GM21515 (cell line): Measurements from ENCODE around the gene IGF2BP2.

ENCODE experiments used
- ATAC-seq: cut with Tn5 transposase; IDR thresholded peaks from one replicate; pipeline ENCODE4 v1.9.1; 2021; ENCODE audit not compliant: unreplicated experiment

IGF2BP2 gene

DNA sequence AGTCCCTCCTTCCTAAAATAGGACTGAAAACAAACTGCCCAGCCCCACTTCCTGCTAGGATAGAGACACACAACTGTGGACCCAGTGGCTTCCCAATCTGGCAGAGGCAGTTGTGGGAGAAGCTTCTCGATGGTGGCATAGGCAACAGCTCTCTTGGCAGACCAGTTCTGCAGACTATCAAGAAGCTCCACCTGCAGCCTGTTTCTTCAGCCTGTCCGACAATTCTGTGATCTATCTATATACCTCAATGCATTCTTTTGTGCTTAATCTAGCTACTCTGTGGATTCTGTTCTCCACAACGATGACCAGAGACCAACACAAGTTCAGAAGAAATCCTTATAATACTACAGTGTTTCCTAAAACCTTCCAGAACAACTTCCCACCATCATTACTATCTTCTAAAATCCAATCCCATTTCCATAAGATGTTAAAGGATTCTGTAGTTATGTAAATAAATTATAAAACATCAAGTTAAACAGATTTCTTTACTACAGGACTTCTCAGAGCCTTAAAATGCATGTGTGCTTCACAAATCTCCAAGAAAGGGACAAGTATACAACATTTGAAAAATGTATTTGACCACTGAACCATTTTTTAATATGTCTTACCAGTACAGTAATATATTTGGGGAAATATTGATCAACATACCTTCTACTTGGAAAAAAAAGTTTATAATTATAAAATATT lies 57.7 kb downstream of the IGF2BP2 start:
- no peak for ATAC-seq

GRCh38 chr3:185766329-185767001 lies 58.4 kb downstream of the IGF2BP2 start:
- ATAC-seq = no peak

DNA sequence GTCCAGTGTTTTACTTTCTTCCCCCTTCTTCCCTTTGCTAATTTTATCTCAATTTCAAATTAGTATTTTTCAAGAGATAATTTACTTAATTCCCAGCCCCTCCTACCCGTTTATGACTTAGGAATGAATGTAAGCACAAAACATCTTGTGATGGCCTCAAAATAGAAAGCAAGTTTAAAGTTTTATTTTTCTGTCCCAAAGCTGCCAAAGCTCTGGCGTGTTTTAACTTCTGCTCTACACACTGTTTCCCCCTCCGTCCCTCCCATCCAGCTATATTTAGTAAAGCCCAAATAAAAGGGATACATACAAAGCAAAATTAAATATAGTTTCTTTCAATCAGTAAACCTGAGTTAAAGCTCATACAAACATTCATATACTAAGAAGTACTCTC lies 59.9 kb downstream of the IGF2BP2 start:
- ATAC-seq = no peak

- no peak for ATAC-seq
These were observed 60.5 kb downstream of the IGF2BP2 start for GRCh38 chr3:185764163-185764979.

GRCh38 chr3:185763347-185764005 lies 61.4 kb downstream of the IGF2BP2 start:
- ATAC-seq = no peak

GRCh38 chr3:185760550-185760949 lies 64.3 kb downstream of the IGF2BP2 start:
- no peak for ATAC-seq

DNA sequence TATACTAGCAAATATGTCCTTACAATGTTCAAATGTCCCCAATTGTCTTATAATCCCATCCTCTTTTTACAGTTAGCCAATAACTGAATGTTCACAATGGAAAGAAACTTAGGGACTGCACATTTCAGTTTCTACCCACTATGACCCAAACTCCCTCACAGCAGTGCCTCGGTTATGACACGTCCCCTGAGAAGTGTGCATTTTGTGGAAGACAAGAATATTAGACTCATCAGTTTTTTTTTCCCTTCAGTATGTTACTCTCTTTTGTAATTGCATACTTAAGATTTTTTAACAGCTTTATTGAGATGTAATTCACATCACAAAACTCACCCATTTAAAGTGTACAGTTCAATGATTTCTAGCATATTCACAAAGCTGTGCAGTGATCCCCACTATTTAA lies 64.8 kb downstream of the IGF2BP2 start:
- ATAC-seq = no peak

DNA sequence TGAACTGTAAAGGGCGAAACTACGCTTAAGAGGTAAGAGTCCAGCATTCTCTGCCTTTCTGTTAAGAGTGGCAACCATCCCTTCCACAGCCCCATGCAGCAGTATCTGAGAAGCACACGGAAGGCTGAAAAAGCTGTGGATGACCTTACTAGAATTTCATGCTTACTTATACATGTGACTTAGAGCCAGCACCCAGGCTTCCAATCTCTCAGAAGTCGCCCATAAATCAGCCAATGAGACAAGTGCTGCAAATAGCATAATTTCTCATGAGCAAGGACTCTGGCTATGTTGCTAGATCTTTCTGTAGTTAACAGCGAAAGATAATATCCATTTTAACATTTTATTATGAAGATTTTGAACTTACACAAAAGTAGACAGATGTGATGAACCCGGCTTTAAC lies 65.3 kb downstream of the IGF2BP2 start:
- ATAC-seq = no peak

GRCh38 chr3:185758912-185759311 lies 65.9 kb downstream of the IGF2BP2 start:
- no peak for ATAC-seq

GRCh38 chr3:185757176-185757575 lies 67.7 kb downstream of the IGF2BP2 start:
- no peak for ATAC-seq

DNA sequence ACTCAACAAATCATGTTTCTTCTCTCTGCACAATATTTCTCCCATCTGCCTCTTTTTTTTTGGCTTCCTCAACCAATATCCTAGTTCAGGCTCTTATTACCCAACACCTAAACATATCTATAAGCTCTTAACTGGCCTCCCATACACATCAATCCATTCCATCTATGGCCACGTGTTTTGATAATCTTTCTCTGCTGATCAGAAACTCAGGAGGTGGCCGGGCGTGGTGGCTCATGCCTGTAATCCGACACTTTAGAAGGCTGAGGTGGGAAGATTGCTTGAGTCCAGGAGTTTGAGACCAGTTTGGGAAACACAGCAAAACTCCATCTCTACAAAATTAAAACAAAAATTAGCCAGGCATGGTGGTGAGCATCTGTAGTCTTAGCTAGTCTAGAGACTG lies 68.4 kb downstream of the IGF2BP2 start:
- no peak for ATAC-seq

DNA sequence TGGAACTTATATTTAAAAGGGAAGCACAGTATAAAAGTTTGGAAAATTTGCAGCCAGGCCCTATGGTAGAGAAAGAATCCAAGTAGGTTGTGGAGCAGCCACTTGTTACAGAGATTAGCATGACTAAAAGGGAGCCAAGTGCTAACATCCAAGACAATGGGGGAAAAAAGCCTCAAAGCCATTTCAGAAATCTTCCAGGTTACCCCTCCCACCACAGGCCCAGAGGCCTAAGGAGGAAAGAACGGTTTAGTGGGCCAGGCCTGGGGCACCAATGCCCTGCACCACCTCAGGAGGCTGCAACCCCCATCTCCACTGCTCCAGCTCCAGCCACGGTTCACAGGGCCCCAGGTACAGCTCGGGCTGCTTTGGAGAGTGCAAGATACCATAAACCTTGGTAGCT lies 69.9 kb downstream of the IGF2BP2 start:
- ATAC-seq = no peak

GRCh38 chr3:185753354-185753753 lies 71.5 kb downstream of the IGF2BP2 start:
- ATAC-seq = no peak

DNA sequence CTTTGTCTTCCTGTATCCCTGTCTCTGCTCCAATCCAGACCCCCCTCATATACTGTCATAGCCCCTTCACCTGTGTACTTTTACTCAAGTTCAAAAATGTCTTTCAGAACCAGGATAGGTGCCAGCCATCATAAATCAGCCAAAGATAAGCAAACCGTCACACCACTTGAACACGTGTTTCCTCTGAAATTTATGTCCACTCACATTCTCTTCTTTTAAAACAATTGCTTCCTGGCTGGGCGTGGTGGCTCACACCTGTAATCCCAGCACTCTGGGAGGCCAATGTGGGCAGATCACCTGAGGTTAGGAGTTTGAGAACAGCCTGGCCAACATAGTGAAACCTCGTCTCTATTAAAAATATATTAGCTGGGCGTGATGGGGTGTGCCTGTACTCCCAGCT lies 74.1 kb downstream of the IGF2BP2 start:
- ATAC-seq = no peak

GRCh38 chr3:185750015-185750414 lies 74.8 kb downstream of the IGF2BP2 start:
- no peak for ATAC-seq

DNA sequence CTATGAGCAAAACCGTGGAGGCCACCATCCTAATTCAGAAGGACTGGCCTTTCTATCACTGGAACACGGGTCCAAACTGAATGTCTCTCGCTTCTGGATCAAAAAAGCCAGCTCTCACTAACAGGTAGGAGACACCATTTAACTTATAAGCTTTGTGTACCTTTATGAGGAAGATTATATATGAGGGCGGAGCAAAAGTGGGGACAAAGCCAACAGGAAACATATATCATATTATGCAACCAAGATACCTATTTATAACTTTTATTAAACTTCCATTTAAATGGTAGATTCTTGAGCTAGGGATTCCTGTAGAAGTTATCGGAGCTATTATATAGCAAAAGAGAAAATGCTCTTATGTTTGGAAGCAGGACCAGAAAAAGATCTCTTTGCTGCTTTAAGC lies 78.4 kb downstream of the IGF2BP2 start:
- no peak for ATAC-seq

- ATAC-seq = peak; percentile 68
These were observed 79.6 kb downstream of the IGF2BP2 start for GRCh38 chr3:185744997-185745843.

GRCh38 chr3:185741586-185741985 lies 83.3 kb downstream of the IGF2BP2 start:
- ATAC-seq = no peak

DNA sequence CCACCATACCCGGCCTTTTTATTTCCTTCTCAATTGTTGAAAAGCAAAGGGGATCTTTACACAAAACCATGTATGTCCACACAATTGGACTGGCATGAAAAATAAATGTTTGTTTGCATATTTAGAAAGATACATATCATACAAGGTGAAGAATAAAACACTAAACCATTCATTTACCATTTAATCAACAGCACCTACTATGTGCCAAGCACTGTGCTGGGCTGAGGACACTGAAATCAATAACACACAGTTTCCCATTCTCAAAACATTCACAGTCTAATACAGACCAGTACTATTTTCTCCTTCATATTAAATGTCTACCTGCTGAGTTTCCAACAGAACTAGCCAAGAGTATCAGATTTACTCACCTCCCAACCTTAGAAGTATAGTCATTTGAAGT lies 84.7 kb downstream of the IGF2BP2 start:
- ATAC-seq = no peak

GRCh38 chr3:185739264-185739701 lies 85.6 kb downstream of the IGF2BP2 start:
- ATAC-seq = no peak
